Measurements from ENCODE around the gene TJP3.

- TF ChIP-seq POLR2A (IDR thresholded peaks at IDR 0.05; ENCODE audit: low read length) (no peak), GATA1 (IDR thresholded peaks at IDR 0.05; ENCODE audit: low read depth, low read length) (no peak)
Observed at GRCh38 chr19:3669082-3669946, 38.9 kb upstream of the TJP3 start.

Data from erythroblast (primary cell).